Measurements from ENCODE around the gene VPS41. TPM values are rescaled to one million over a fixed set of nuclear protein-coding genes. Genes with fewer than 3 reads are reported as not detected.

VPS41 gene
- total and polyA plus RNA-seq, 2 of the 13 experiments (the other 11 are each of a cell fraction or from before 2014, with no cell fraction given), result 12.1 to 43.4 TPM

DNA sequence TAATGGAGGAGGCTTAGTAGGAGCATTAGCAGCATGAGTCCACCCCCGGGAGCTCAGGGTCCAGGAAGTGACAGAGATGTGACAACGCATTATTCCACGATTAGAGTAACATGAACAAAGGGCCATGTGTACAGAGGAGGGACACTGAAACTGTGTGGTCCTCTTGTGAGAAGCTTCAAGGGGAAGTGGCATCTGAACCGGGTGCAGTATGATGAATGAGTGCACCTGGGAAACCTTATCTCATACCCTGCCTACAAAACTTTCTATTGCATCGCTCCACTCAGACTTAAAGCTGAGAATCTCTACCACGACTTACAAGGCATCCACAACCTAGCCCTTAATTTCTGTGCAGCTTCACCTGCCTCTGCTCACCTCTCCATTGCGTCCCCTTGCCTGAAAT is 162.6 kb downstream of the VPS41 start (continued):
- TF ChIP-seq ZMYM3 (CRISPR knock-in tag; IDR thresholded peaks at IDR 0.05) (no peak), POGZ (CRISPR knock-in tag; IDR thresholded peaks at IDR 0.05) (no peak)

DNA sequence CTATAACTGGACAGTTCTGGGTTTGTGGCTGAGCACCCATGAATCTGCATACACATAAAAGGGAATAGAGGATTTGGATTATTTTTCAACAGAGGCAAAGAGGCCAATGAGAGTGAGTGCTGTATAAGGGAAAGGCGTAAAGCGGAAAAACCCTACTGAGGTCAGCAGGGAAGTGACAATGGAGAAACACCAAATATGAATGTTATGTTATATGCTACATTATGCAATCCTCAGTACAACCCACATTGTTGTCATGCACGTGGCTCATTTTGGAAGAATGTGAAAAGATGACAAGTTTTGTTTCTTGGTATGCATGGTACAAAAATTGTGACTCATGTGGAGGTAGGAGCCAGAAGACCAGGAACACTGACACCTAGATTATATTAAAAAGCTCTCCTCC is 164.2 kb downstream of the VPS41 start:
- H3K27me3 ChIP-seq (ENCODE audit: control insufficient read depth in 1 of 2, insufficient read depth in 2 of 2, low read length in 2 of 2), result no peaks in the 10 kb centered on the region
- H3K4me3 ChIP-seq (replicated peaks in 1 of 3; ENCODE audit: insufficient read depth in 1 of 3, low read depth in 2 of 3, low read length in 3 of 3), result no peak overlapping the region
- H3K9ac ChIP-seq (ENCODE audit: insufficient read depth, low read depth, low read length), result no peak overlapping the region
- no peaks in the 10 kb centered on the region for H3K9me3 ChIP-seq (ENCODE audit: low read length)
- no TSS peak for BruUV-seq (replicated peaks)
- intact Hi-C loops (cut with micrococcal nuclease; ENCODE audit: unreplicated experiment), result no loop called here
- WGBS (ENCODE audit: low lambda C conversion rate), result 94% methylated on average over 3 of the region's 3 CpGs
- no peaks in the 10 kb centered on the region for H4K20me1 ChIP-seq (ENCODE audit: insufficient read depth, low read length)
- ChIA-PET CTCF (ENCODE audit: low intra/inter-chr PET ratio, low total read pairs) (no interaction called here), POLR2A (no interaction called here)
- H3K4me2 ChIP-seq (ENCODE audit: low read depth, low read length), result no peak overlapping the region
- TF ChIP-seq MED1 (CRISPR knock-in tag; IDR thresholded peaks at IDR 0.05) (no peak), SAP130 (CRISPR knock-in tag; IDR thresholded peaks at IDR 0.05; ENCODE audit: low read depth) (no peak), FLYWCH1 (CRISPR knock-in tag; IDR thresholded peaks at IDR 0.05) (no peak), SMARCE1 (IDR thresholded peaks at IDR 0.05; ENCODE audit: borderline replicate concordance) (no peak), MLLT10 (CRISPR knock-in tag; IDR thresholded peaks at IDR 0.05) (no peak), TGIF2 (CRISPR knock-in tag; IDR thresholded peaks at IDR 0.05) (no peak), SATB2 (CRISPR knock-in tag; IDR thresholded peaks at IDR 0.05) (no peak), ZNF10 (CRISPR knock-in tag; IDR thresholded peaks at IDR 0.05; ENCODE audit: borderline replicate concordance, low read depth) (no peak), ZNF605 (CRISPR knock-in tag; IDR thresholded peaks at IDR 0.05) (no peak), PAX8 (CRISPR knock-in tag; IDR thresholded peaks at IDR 0.05; ENCODE audit: borderline replicate concordance) (no peak), KDM3A (CRISPR knock-in tag; IDR thresholded peaks at IDR 0.05; ENCODE audit: low read depth) (no peak), MEIS1 (CRISPR knock-in tag; IDR thresholded peaks at IDR 0.05; ENCODE audit: borderline replicate concordance) (no peak), NKX3-1 (CRISPR knock-in tag; IDR thresholded peaks at IDR 0.05) (no peak), GABPB1 (CRISPR knock-in tag; IDR thresholded peaks at IDR 0.05) (no peak), TCF12 (IDR thresholded peaks at IDR 0.05) (no peak), TCF12 (CRISPR knock-in tag; IDR thresholded peaks at IDR 0.05) (no peak), ZNF20 (CRISPR knock-in tag; IDR thresholded peaks at IDR 0.05) (no peak), HOXA3 (CRISPR knock-in tag; IDR thresholded peaks at IDR 0.05) (no peak)
- TF ChIP-seq, protein P1, sequence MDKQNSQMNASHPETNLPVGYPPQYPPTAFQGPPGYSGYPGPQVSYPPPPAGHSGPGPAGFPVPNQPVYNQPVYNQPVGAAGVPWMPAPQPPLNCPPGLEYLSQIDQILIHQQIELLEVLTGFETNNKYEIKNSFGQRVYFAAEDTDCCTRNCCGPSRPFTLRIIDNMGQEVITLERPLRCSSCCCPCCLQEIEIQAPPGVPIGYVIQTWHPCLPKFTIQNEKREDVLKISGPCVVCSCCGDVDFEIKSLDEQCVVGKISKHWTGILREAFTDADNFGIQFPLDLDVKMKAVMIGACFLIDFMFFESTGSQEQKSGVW (CRISPR knock-in tag; IDR thresholded peaks at IDR 0.05; ENCODE audit: borderline replicate concordance), result no peak
- ATAC-seq (no peak), DNase-seq (ENCODE audit: low spot score) (no peak), FAIRE-seq (no peak)
- in situ Hi-C loops (cut with HindIII; ENCODE audit: extremely low pct_ligation_motif_present, low pct_unique_long_range_greater_than_20kb), result no loop called here
- no peak overlapping the region for H3K27ac ChIP-seq (ENCODE audit: extremely low read length, insufficient read depth, low read length)
- peaks cover 4 to 17% of the 10 kb centered on the region in 2 experiments for H3K36me3 ChIP-seq (replicated peaks in 1 of 2; ENCODE audit: control insufficient read depth in 1 of 2, insufficient read depth in 2 of 2, low read length in 2 of 2)
- H3K79me2 ChIP-seq (ENCODE audit: insufficient read depth, low read length), result no peaks in the 10 kb centered on the region
- no peak overlapping the region for H2AFZ ChIP-seq (ENCODE audit: low read length)
- no peaks in the 10 kb centered on the region for H3K4me1 ChIP-seq (ENCODE audit: insufficient read depth, low read length)

Measured in HepG2 (cell line).